Tibial nerve (tissue), 4 donors: ENCODE results near the gene RBFOX1. TPM values are rescaled to one million over a fixed set of nuclear protein-coding genes. Genes with fewer than 3 reads are reported as not detected.

Source experiments
- DNase-seq, 2 donors: peaks; one replicate each; pipeline ENCODE4 v3.0.0-alpha.2; 2019; ENCODE audit warnings: low spot score in 2 of 2
- H3K27ac ChIP-seq, 4 donors: fragments of 200-600 bp; sonication (generic) in 3 of 4; one replicate each; pipeline ENCODE4 v1.5.1; 2017 to 2019; ENCODE audit warnings: mild to moderate bottlenecking in 1 of 4
- H3K27me3 ChIP-seq, 2 donors: fragments of 200-600 bp; sonication (generic) in 1 of 2; one replicate each; pipeline versions ENCODE4 v1.5.1 to v1.6.0; 2017 to 2019
- H3K36me3 ChIP-seq, 3 donors: fragments of 200-600 bp; sonication (generic); one replicate each; pipeline ENCODE4 v1.5.1; 2018 to 2019
- H3K4me1 ChIP-seq, 4 donors: fragments of 200-600 bp; sonication (generic) in 3 of 4; one replicate each; pipeline ENCODE4 v1.5.1; 2017 to 2019
- H3K4me3 ChIP-seq, 4 donors: fragments of 200-600 bp; sonication (generic) in 3 of 4; one replicate each; pipeline ENCODE4 v1.5.1; 2017 to 2019; ENCODE audit warnings: mild to moderate bottlenecking in 1 of 4, moderate library complexity in 1 of 4
- H3K9me3 ChIP-seq, 4 donors: fragments of 200-600 bp; sonication (generic) in 3 of 4; one replicate each; pipeline ENCODE4 v1.5.1; 2017 to 2019
- EP300 ChIP-seq, 2 donors: sonication (generic); formaldehyde crosslinking; IDR thresholded peaks; one replicate each; pipeline ENCODE4 v1.6.1; 2017; ENCODE audit warnings: antibody characterized with exemption in 2 of 2, mild to moderate bottlenecking in 1 of 2
- POLR2A ChIP-seq, 2 donors: fragments of 450-650 bp; IDR thresholded peaks; one replicate each; pipeline ENCODE4 v1.6.1; 2017; ENCODE audit warnings: antibody characterized with exemption in 2 of 2, mild to moderate bottlenecking in 2 of 2, moderate library complexity in 2 of 2
- WGBS, 2 donors: methylation state at CpG; one replicate each; pipeline ENCODE4 v1.1.5; 2018; 5-methylcytosine and 5-hydroxymethylcytosine counted together
- total RNA-seq, 4 donors: library from RNA; depleted of rRNA; stranded (reverse); fragments of >200 nt; gene quantifications; one replicate each; pipeline ENCODE4 v1.1.0, GENCODE V29; 2016
- TF ChIP-seq, protein P1 (sequence below), 5 experiments: fragments of 200-600 bp in 3 of 5; fragments of 450-650 bp in 2 of 5; sonication (generic) in 3 of 5; IDR thresholded peaks; one replicate each; pipeline ENCODE4 v1.5.1; 2016 to 2019; ENCODE audit warnings: antibody characterized with exemption in 5 of 5, mild to moderate bottlenecking in 3 of 5, moderate library complexity in 2 of 5

The RBFOX1 gene
- total RNA-seq, 4 donors from 2014 or later: 0.22 to 2.1 (median 1.3) TPM; not detected in 1

- no peaks in the 10 kb centered on the region for H3K36me3 ChIP-seq
- no peaks in the 10 kb centered on the region for H3K27me3 ChIP-seq
- no peak for DNase-seq
- no peak overlapping the region for H3K27ac ChIP-seq
- TF ChIP-seq EP300 (IDR thresholded peaks at IDR 0.05) (no peak), POLR2A (IDR thresholded peaks at IDR 0.05) (no peak)
- TF ChIP-seq, protein P1, sequence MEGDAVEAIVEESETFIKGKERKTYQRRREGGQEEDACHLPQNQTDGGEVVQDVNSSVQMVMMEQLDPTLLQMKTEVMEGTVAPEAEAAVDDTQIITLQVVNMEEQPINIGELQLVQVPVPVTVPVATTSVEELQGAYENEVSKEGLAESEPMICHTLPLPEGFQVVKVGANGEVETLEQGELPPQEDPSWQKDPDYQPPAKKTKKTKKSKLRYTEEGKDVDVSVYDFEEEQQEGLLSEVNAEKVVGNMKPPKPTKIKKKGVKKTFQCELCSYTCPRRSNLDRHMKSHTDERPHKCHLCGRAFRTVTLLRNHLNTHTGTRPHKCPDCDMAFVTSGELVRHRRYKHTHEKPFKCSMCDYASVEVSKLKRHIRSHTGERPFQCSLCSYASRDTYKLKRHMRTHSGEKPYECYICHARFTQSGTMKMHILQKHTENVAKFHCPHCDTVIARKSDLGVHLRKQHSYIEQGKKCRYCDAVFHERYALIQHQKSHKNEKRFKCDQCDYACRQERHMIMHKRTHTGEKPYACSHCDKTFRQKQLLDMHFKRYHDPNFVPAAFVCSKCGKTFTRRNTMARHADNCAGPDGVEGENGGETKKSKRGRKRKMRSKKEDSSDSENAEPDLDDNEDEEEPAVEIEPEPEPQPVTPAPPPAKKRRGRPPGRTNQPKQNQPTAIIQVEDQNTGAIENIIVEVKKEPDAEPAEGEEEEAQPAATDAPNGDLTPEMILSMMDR (IDR thresholded peaks at IDR 0.05): no peak
- 71 to 72% methylated on average over 8 of the region's 8 CpGs for WGBS, 2 donors
- no peaks in the 10 kb centered on the region for H3K4me1 ChIP-seq
- H3K9me3 ChIP-seq: no peaks in the 10 kb centered on the region
- H3K4me3 ChIP-seq: no peak overlapping the region
Measured at GRCh38 chr16:7366993-7367880, 34.6 kb downstream of the RBFOX1 start.

DNA sequence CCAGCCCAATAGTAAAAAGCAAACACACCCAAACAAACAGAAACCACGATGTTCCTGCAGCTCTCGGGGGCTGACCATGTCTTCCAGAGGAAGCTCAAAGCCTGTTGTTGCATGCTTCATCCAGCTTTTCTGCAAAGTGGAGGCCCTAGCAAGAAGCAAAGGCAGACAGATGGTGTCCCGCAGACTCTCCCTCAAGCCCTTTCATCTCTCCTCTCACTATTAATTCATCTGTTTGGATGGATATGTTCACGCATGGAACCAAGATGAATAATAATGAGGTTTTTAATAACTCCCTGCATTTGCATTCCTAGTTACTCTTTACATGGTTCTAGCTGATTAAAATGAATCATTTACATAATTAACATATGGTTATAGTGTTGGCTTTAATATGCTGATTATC, 36.6 kb downstream of the RBFOX1 start:
- no peak for DNase-seq
- Histone ChIP-seq H3K27me3 (no peaks in the 10 kb centered on the region), H3K4me3 (no peak overlapping the region), H3K27ac (no peak overlapping the region), H3K36me3 (no peaks in the 10 kb centered on the region), H3K9me3 (no peaks in the 10 kb centered on the region), H3K4me1 (no peaks in the 10 kb centered on the region)
- TF ChIP-seq, protein P1 (IDR thresholded peaks at IDR 0.05): no peak
- TF ChIP-seq EP300 (IDR thresholded peaks at IDR 0.05) (no peak), POLR2A (IDR thresholded peaks at IDR 0.05) (no peak)
- WGBS, 2 donors: 62 to 68% methylated on average over 4 of the region's 4 CpGs

- WGBS, 2 donors: 80% methylated on average over 4 of the region's 4 CpGs
- Histone ChIP-seq H3K4me3 (no peak overlapping the region), H3K27ac (no peak overlapping the region), H3K36me3 (no peaks in the 10 kb centered on the region), H3K27me3 (no peaks in the 10 kb centered on the region), H3K4me1 (no peaks in the 10 kb centered on the region), H3K9me3 (no peaks in the 10 kb centered on the region)
- TF ChIP-seq EP300 (IDR thresholded peaks at IDR 0.05) (no peak), POLR2A (IDR thresholded peaks at IDR 0.05) (no peak)
- TF ChIP-seq, protein P1 (IDR thresholded peaks at IDR 0.05): no peak
- DNase-seq: no peak
Measured at GRCh38 chr16:7372095-7372494, 39.5 kb downstream of the RBFOX1 start.

- TF ChIP-seq EP300 (IDR thresholded peaks at IDR 0.05): no peak
- TF ChIP-seq, protein P1 (IDR thresholded peaks at IDR 0.05): no peak
- TF ChIP-seq POLR2A (IDR thresholded peaks at IDR 0.05): no peak
- Histone ChIP-seq H3K4me1 (no peaks in the 10 kb centered on the region), H3K9me3 (no peaks in the 10 kb centered on the region), H3K27me3 (no peaks in the 10 kb centered on the region), H3K36me3 (no peaks in the 10 kb centered on the region), H3K4me3 (no peak overlapping the region), H3K27ac (no peak overlapping the region)
- DNase-seq: no peak
- WGBS, 2 donors: 72 to 77% methylated on average over 5 of the region's 5 CpGs
Measured at GRCh38 chr16:7373776-7374175, 41.1 kb downstream of the RBFOX1 start.

DNA sequence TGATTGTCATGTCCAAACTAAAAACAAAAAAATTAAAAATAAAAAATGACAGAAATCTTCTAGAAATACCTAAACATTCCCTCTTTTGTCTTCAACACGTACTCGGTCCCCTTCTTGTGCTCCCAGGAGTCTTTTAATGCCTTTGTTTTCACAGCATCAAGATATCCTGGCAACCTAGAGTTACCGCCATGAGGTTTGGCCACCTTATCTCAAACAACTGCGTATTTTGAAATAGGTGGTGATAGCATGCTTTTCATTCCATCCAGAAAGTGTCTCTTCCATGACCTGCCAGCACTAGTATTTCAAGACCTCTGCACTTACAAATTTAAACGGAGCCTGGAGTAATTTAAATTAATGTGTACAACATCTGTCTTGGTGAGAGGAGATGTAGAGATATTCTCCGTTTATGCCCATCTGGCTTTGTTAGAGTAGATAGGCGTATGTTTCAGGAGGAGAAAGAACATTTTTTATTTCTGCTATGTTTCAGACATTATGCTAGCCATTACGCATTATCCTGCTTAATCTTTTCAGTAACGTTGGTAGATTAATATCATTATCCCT, 42.0 kb downstream of the RBFOX1 start:
- WGBS, 2 donors: 78 to 82% methylated on average over 9 of the region's 9 CpGs
- Histone ChIP-seq H3K27ac (no peak overlapping the region), H3K4me1 (no peaks in the 10 kb centered on the region), H3K9me3 (no peaks in the 10 kb centered on the region), H3K4me3 (no peak overlapping the region), H3K27me3 (no peaks in the 10 kb centered on the region), H3K36me3 (no peaks in the 10 kb centered on the region)
- TF ChIP-seq EP300 (IDR thresholded peaks at IDR 0.05) (no peak), POLR2A (IDR thresholded peaks at IDR 0.05) (no peak)
- TF ChIP-seq, protein P1 (IDR thresholded peaks at IDR 0.05): no peak
- DNase-seq: no peak
